Muscle layer of colon (tissue), 2 donors: ENCODE results near the gene DDAH2.

ENCODE experiments used
- H3K27ac ChIP-seq: one replicate; pipeline ENCODE4 v1.7.0; 2013; ENCODE audit warnings: low read depth, mild to moderate bottlenecking, low read length, moderate library complexity
- H3K27me3 ChIP-seq, 2 donors: one replicate each; pipeline ENCODE4 v1.7.0; 2013; ENCODE audit warnings: low read length in 2 of 2, mild to moderate bottlenecking in 2 of 2; ENCODE audit not compliant: insufficient read depth in 2 of 2, control insufficient read depth in 1 of 2
- H3K36me3 ChIP-seq: one replicate; pipeline ENCODE4 v1.7.0; 2013; ENCODE audit warnings: mild to moderate bottlenecking, low read length; ENCODE audit not compliant: insufficient read depth
- H3K4me1 ChIP-seq: one replicate; pipeline ENCODE4 v1.7.0; 2013; ENCODE audit warnings: mild to moderate bottlenecking, low read length; ENCODE audit not compliant: insufficient read depth
- H3K4me3 ChIP-seq, 2 donors: one replicate each; pipeline ENCODE4 v1.7.0; 2013; ENCODE audit warnings: low read length in 2 of 2, low read depth in 1 of 2, mild to moderate bottlenecking in 1 of 2, moderate library complexity in 1 of 2
- H3K9ac ChIP-seq: one replicate; pipeline ENCODE4 v1.7.0; 2013; ENCODE audit warnings: low read length
- H3K9me3 ChIP-seq: one replicate; pipeline ENCODE4 v1.7.0; 2013; ENCODE audit warnings: mild to moderate bottlenecking, low read length
- donor health status: abdominal sarcoma.
- donor health status: Adenocarcinoma of cecum.

The DDAH2 gene

GRCh38 chr6:31691078-31691463, 38.0 kb downstream of the DDAH2 start:
- H3K4me3 ChIP-seq: no peak overlapping the region
- no peaks in the 10 kb centered on the region for H3K9me3 ChIP-seq
- no peaks in the 10 kb centered on the region for H3K27me3 ChIP-seq
- H3K27ac ChIP-seq: no peak overlapping the region
- no peak overlapping the region for H3K9ac ChIP-seq
- no peaks in the 10 kb centered on the region for H3K4me1 ChIP-seq
- peaks cover 89% of the 10 kb centered on the region for H3K36me3 ChIP-seq

GRCh38 chr6:31690231-31691077, 38.6 kb downstream of the DDAH2 start:
- Histone ChIP-seq H3K9ac (no peak overlapping the region), H3K27ac (no peak overlapping the region), H3K27me3 (no peaks in the 10 kb centered on the region), H3K4me1 (no peaks in the 10 kb centered on the region), H3K9me3 (no peaks in the 10 kb centered on the region), H3K36me3 (peaks cover 90% of the 10 kb centered on the region), H3K4me3 (no peak overlapping the region)

- H3K9me3 ChIP-seq: no peaks in the 10 kb centered on the region
- H3K27ac ChIP-seq: no peak overlapping the region
- H3K4me1 ChIP-seq: no peaks in the 10 kb centered on the region
- no peak overlapping the region for H3K4me3 ChIP-seq
- H3K36me3 ChIP-seq: peaks cover 81% of the 10 kb centered on the region
- H3K27me3 ChIP-seq: no peaks in the 10 kb centered on the region
- H3K9ac ChIP-seq: no peak overlapping the region
Observed at GRCh38 chr6:31689249-31690110, 39.6 kb downstream of the DDAH2 start.

GRCh38 chr6:31687860-31688693, 41.0 kb downstream of the DDAH2 start:
- H3K4me3 ChIP-seq: no peak overlapping the region
- H3K9me3 ChIP-seq: no peaks in the 10 kb centered on the region
- H3K4me1 ChIP-seq: no peaks in the 10 kb centered on the region
- no peak overlapping the region for H3K9ac ChIP-seq
- H3K27ac ChIP-seq: no peak overlapping the region
- peaks cover 67% of the 10 kb centered on the region for H3K36me3 ChIP-seq
- H3K27me3 ChIP-seq: no peaks in the 10 kb centered on the region

GRCh38 chr6:31687321-31687720, 41.8 kb downstream of the DDAH2 start:
- Histone ChIP-seq H3K9me3 (no peaks in the 10 kb centered on the region), H3K36me3 (peaks cover 59% of the 10 kb centered on the region), H3K27ac (no peak overlapping the region), H3K9ac (no peak overlapping the region), H3K4me1 (no peaks in the 10 kb centered on the region), H3K27me3 (no peaks in the 10 kb centered on the region), H3K4me3 (no peak overlapping the region)

GRCh38 chr6:31686483-31686882, 42.6 kb downstream of the DDAH2 start:
- H3K4me3 ChIP-seq: no peak overlapping the region
- H3K9me3 ChIP-seq: no peaks in the 10 kb centered on the region
- no peaks in the 10 kb centered on the region for H3K27me3 ChIP-seq
- H3K36me3 ChIP-seq: peaks cover 53% of the 10 kb centered on the region
- H3K9ac ChIP-seq: no peak overlapping the region
- no peak overlapping the region for H3K27ac ChIP-seq
- H3K4me1 ChIP-seq: peaks cover 3% of the 10 kb centered on the region

GRCh38 chr6:31683591-31683990, 45.5 kb downstream of the DDAH2 start:
- H3K9ac ChIP-seq: no peak overlapping the region
- H3K4me3 ChIP-seq: no peak overlapping the region
- peaks cover 28% of the 10 kb centered on the region for H3K36me3 ChIP-seq
- peaks cover 13% of the 10 kb centered on the region for H3K4me1 ChIP-seq
- H3K27me3 ChIP-seq: no peaks in the 10 kb centered on the region
- H3K27ac ChIP-seq: no peak overlapping the region
- H3K9me3 ChIP-seq: no peaks in the 10 kb centered on the region

GRCh38 chr6:31681135-31681671, 47.9 kb downstream of the DDAH2 start:
- Histone ChIP-seq H3K36me3 (peaks cover 4% of the 10 kb centered on the region), H3K27me3 (no peaks in the 10 kb centered on the region), H3K4me1 (peaks cover 13% of the 10 kb centered on the region), H3K4me3 (peak overlapping the region; percentile 24 to 71), H3K27ac (peak overlapping the region; percentile 74), H3K9ac (peak overlapping the region; percentile 53), H3K9me3 (no peaks in the 10 kb centered on the region)

GRCh38 chr6:31680226-31681134, 48.6 kb downstream of the DDAH2 start, which contains the start of gene LY6G5C:
Gene LY6G5C, minus strand, starts transcription at chr6:31681067. Its CDS starts 694 bp downstream, at chr6:31680373.
- Histone ChIP-seq H3K27me3 (no peaks in the 10 kb centered on the region), H3K9me3 (no peaks in the 10 kb centered on the region), H3K4me3 (peak within 1 kb of the TSS; percentile 24 to 71), H3K27ac (peak within 1 kb of the TSS; percentile 74), H3K4me1 (peaks cover 13% of the 10 kb centered on the region), H3K9ac (peak within 1 kb of the TSS; percentile 53), H3K36me3 (no peaks in the 10 kb centered on the region)

- H3K4me1 ChIP-seq: peaks cover 13% of the 10 kb centered on the region
- no peak overlapping the region for H3K4me3 ChIP-seq
- no peaks in the 10 kb centered on the region for H3K9me3 ChIP-seq
- no peak overlapping the region for H3K9ac ChIP-seq
- H3K27me3 ChIP-seq: no peaks in the 10 kb centered on the region
- no peak overlapping the region for H3K27ac ChIP-seq
- no peaks in the 10 kb centered on the region for H3K36me3 ChIP-seq
Observed at GRCh38 chr6:31677955-31678354, 51.1 kb downstream of the DDAH2 start.
